Measurements from ENCODE around the gene VIPR1.
A peak's percentile ranks its signal among the peaks of the same experiment; 100 is the strongest.

Gene VIPR1

GRCh38 chr3:42507252-42507651, 4.8 kb downstream of the VIPR1 start:
- H3K27ac ChIP-seq = peak overlapping the region in 6 of 21 experiments; percentile 7 to 63 (median 38)
- H3K4me3 ChIP-seq = no peak overlapping the region

- no peak overlapping the region for H3K4me3 ChIP-seq
- H3K27ac ChIP-seq = peak overlapping the region in 7 of 21 experiments; percentile 27 to 69 (median 42)
Observed at GRCh38 chr3:42507761-42508335, 5.4 kb downstream of the VIPR1 start.

DNA sequence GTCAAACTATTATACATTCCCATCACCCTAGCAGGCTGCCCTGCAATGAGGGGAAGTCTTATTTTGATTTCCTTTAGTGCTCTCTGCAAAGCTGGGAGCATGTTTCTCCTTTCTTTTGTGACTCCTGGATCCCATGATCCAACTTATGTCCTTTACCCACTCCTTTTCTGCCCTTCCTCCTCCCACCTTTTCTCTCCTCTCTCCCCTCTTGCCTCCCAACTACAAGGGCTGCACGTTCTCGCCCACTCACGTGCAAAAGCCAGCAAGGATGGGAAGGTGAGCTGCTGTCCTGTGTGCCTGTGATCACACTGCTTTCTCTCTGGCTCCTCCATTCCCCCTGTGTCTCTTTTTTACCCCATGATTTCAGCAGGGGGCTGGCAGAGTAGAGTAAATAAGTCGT, 6.1 kb downstream of the VIPR1 start:
- Histone ChIP-seq H3K27ac (peak overlapping the region in 2 of 21 experiments; percentile 27 to 69), H3K4me3 (no peak overlapping the region)

- no peak overlapping the region for H3K4me3 ChIP-seq
- no peak overlapping the region for H3K27ac ChIP-seq
Observed at GRCh38 chr3:42509111-42509510, 6.7 kb downstream of the VIPR1 start.

DNA sequence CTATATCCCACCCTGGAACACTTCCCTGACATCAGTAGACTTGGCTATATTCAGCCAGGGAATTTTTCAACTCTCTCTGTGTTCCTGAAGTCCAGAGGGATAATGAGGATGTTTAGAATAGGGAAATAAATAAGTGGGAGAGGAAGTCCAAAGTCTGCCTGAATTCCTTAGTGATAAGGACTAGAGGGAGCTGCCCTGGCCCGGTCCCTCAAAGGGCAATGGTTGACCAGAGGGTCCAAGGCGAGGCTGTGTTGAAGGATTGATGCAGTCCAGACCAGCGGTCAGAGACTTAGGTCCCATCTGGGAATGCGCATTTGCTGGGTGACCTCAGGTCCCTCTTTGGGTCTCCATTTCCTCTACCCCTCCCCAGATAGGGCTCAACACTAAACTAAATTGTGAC, 7.9 kb downstream of the VIPR1 start:
- Histone ChIP-seq H3K4me3 (no peak overlapping the region), H3K27ac (peak overlapping the region in 2 of 21 experiments; percentile 14 to 31)

DNA sequence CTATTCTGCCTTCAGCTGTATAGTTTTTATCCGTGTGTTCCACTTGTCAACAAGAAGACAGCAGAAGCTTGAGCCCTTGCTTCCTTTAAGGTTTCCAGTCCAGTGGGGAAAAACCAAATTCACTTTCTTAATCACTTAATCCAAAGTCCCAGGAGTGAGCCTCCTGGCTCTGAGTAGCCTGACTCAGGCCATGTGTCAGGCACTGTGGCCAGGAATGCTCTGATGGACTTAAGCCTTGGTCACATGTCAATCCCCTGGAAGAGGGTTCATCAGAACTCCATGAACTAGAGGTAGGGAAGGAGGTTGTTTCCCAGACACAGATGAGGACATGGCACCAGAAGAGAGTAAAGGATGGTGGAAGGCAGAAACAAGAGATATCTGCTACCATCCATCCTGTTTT, 8.8 kb downstream of the VIPR1 start:
- Histone ChIP-seq H3K27ac (peak overlapping the region in 2 of 21 experiments; percentile 31 to 87), H3K4me3 (no peak overlapping the region)

DNA sequence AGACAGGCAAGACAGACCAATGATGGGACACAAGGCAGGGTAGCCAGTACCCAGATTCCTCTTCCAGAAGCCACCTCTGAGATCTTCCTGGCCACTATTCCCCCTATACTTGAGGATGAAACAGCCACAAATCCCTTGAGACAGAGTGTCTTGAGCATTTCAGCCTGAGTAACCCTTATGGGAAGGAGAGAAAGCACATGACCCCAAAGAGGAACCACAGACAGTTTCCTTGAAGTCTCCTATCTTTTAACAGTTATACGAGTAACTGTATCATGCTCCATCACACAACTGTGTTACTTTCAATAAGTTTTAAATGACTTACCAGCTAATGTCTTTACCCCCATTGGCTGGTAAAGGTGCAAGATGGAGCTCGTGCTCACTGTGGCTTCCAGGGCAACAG, 9.3 kb downstream of the VIPR1 start:
- Histone ChIP-seq H3K4me3 (no peak overlapping the region), H3K27ac (peak overlapping the region in 2 of 21 experiments; percentile 65 to 87)

- Histone ChIP-seq H3K27ac (peak overlapping the region in 11 of 21 experiments; percentile 19 to 89 (median 79)), H3K4me3 (no peak overlapping the region)
Observed at GRCh38 chr3:42513121-42513520, 10.7 kb downstream of the VIPR1 start.

GRCh38 chr3:42513521-42513920, 11.1 kb downstream of the VIPR1 start:
- Histone ChIP-seq H3K4me3 (no peak overlapping the region), H3K27ac (peak overlapping the region in 12 of 21 experiments; percentile 65 to 93 (median 84))

DNA sequence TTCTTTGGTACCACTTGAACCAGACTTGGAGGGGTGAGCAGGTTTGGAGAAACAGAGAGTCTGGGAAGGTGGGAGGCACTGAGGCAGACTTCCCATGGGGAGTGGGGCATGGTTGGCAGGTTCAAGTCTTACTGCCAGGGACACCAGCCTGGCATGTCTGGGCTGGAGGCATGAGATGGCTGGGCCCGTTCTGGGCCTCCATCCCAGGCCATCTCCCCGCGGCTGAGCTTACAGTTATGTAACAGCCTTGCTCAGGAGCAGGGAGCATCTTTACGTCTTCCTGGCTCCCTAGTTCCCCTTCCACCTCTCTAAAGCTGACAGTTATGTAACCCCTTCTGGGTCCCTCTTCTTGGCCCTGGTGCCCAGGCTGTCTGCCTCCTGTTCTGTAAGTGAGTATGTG, 12.4 kb downstream of the VIPR1 start:
- Histone ChIP-seq H3K27ac (peak overlapping the region in 19 of 21 experiments; percentile 46 to 93 (median 83)), H3K4me3 (no peak overlapping the region)

GRCh38 chr3:42515391-42515916, 13.0 kb downstream of the VIPR1 start:
- H3K27ac ChIP-seq = peak overlapping the region in 20 of 21 experiments; percentile 46 to 93 (median 82)

GRCh38 chr3:42515976-42516375, 13.5 kb downstream of the VIPR1 start:
- no peak overlapping the region for H3K4me3 ChIP-seq
- H3K27ac ChIP-seq = peak overlapping the region in 20 of 21 experiments; percentile 52 to 93 (median 82)

More at GRCh38 chr3:42515391-42515916, 13.0 kb downstream of the VIPR1 start:
- H3K4me3 ChIP-seq = no peak overlapping the region

- H3K4me3 ChIP-seq = no peak overlapping the region
- H3K27ac ChIP-seq = peak overlapping the region in 20 of 21 experiments; percentile 52 to 93 (median 82)
Observed at GRCh38 chr3:42516443-42516842, 14.0 kb downstream of the VIPR1 start.

GRCh38 chr3:42517117-42517516, 14.7 kb downstream of the VIPR1 start:
- H3K4me3 ChIP-seq = no peak overlapping the region
- H3K27ac ChIP-seq = peak overlapping the region in 18 of 21 experiments; percentile 67 to 93 (median 82)

GRCh38 chr3:42518800-42519567, 16.5 kb downstream of the VIPR1 start:
- H3K27ac ChIP-seq = peak overlapping the region in 3 of 21 experiments; percentile 41 to 77 (median 61)
- no peak overlapping the region for H3K4me3 ChIP-seq

DNA sequence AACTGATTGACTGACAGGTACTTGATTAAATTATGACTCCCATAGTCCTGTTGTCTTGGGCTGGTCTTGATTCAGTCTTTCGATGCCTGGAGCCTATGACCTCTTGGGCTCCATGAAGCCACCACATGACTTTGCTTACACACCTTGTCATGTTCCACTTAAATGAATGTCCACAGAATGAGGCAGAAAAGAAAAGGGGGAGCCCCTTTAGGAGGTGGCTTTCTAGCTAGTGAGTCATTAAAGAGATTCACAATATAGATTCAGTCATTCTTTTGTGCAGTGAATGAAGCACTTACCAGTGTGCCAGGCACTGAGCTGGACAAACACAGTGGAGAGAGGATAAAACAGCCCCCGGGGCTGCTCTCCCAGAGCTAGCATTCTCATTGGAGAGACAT, 17.1 kb downstream of the VIPR1 start:
- Histone ChIP-seq H3K27ac (peak overlapping the region in 5 of 21 experiments; percentile 20 to 77 (median 55)), H3K4me3 (no peak overlapping the region)

DNA sequence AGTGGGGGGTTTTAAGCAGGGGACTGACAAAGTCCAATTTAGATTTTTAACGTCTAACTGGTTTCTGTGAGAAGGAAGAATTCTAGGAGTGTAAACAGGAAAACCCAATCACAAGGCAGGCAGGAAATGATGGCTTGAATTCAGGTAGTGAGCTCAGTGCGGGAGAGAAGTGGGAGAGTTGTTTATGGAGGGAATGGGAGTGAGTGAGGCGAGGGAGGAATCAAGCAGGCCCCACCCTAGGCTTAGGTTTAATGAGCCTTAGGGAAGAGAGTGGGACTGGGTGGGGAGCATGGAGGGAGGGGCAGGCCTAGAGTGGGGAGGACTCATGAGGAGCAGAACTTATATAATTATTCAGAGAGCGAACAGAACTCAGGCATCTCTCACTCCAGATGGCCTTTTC, 17.9 kb downstream of the VIPR1 start:
- Histone ChIP-seq H3K4me3 (no peak overlapping the region), H3K27ac (peak overlapping the region in 6 of 21 experiments; percentile 0 to 77 (median 52))

DNA sequence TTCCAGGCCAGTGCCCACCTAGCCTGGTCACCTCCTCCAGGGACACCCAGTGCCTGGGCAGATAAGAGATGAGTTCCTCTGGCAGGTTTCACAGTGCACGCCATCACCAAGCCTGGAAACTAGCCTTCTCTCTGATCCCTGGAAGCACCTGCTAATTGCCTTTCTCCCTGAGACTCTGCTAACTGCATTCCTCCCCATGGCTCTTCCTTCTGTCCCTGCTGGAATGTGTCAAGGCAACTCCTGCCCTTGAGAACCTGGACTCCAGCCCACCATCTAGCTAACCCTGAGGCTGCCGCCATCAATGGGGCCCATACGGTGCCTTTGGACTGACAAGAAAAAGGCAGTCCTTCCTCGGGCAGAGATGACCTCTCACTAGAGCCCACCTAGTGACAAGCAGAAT, 18.5 kb downstream of the VIPR1 start:
- H3K4me3 ChIP-seq = no peak overlapping the region
- H3K27ac ChIP-seq = peak overlapping the region in 3 of 21 experiments; percentile 0 to 61 (median 24)

GRCh38 chr3:42524751-42525150, 22.3 kb downstream of the VIPR1 start:
- Histone ChIP-seq H3K4me3 (no peak overlapping the region), H3K27ac (peak overlapping the region in 1 of 21 experiments; percentile 24)

- Histone ChIP-seq H3K4me3 (no peak overlapping the region), H3K27ac (peak overlapping the region in 3 of 21 experiments; percentile 24 to 65 (median 34))
Observed at GRCh38 chr3:42525212-42525611, 22.8 kb downstream of the VIPR1 start.

Data from skin epidermis (tissue), 12 donors.